Colonic mucosa (tissue), 4 donors: ENCODE measurements around the gene BPTF. TPM values are rescaled to one million over a fixed set of nuclear protein-coding genes. Genes with fewer than 3 reads are reported as not detected.

ENCODE experiments used
- DNase-seq: peaks from one replicate; pipeline ENCODE4 v3.0.0-alpha.2; 2020
- H3K27ac ChIP-seq: fragments of 200-600 bp; one replicate; pipeline ENCODE4 v1.8.0; 2021
- H3K27me3 ChIP-seq: fragments of 200-600 bp; one replicate; pipeline ENCODE4 v1.8.0; 2021
- H3K36me3 ChIP-seq: fragments of 200-600 bp; one replicate; pipeline ENCODE4 v1.8.0; 2021
- H3K4me1 ChIP-seq: fragments of 200-600 bp; one replicate; pipeline ENCODE4 v1.8.0; 2021; ENCODE audit warnings: mild to moderate bottlenecking
- H3K4me3 ChIP-seq: fragments of 200-600 bp; one replicate; pipeline ENCODE4 v1.8.0; 2021
- H3K9ac ChIP-seq, 2 donors: one replicate each; pipeline ENCODE4 v1.7.0; 2013; ENCODE audit warnings: control low read depth in 2 of 2, low read depth in 2 of 2, low read length in 2 of 2
- H3K9me3 ChIP-seq: fragments of 200-600 bp; one replicate; pipeline ENCODE4 v1.8.0; 2021
- intact Hi-C: fragments of 100-400 bp; cut with DNase I; formaldehyde crosslinking; loops from one replicate; pipeline ENCODE4 v1.14.1; 2022
- total RNA-seq, 2 donors: library from RNA; stranded (reverse); fragmentation: NEBNext Ultra II Directional in 1 of 2; extraction: Animal tissue kit (Norgen Biotek cat#: 25700) in 1 of 2; gene quantifications; one replicate each; pipeline ENCODE4 v1.2.1, GENCODE V29; 2021
- TF ChIP-seq, protein P1 (sequence below): fragments of 200-600 bp; IDR thresholded peaks from one replicate; pipeline ENCODE4 v1.8.0; 2022; ENCODE audit warnings: antibody characterized with exemption, mild to moderate bottlenecking
- donor health status: healthy.
- donor health status: DM: no; HTN: no; CAD: no.
- donor health status: DM: no; HTN: no; CAD: no.

BPTF gene
- total RNA-seq, 2 donors from 2014 or later: 61.3 to 77.9 TPM

DNA sequence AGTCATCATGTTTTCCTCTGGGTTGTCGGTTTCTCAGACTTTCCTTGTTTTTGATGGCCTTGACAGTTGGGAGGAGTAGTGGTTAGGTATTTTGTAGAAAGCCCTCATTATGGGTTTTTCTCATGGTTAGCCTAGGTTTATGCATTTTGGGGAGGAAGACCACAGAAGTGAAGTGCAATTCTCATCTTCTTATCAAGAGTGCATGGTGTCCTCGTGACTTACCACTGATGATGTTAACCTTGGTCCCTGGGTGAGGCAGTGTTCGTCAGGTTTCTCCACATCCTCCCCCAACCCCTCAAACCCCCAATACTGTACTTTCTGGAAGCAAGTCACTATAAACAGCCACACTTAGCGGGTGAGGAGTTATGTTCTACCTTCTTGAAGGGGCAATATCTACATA is 42.3 kb downstream of the BPTF start:
- Histone ChIP-seq H3K27ac (no peak overlapping the region), H3K4me3 (no peak overlapping the region), H3K9me3 (no peaks in the 10 kb centered on the region), H3K36me3 (no peaks in the 10 kb centered on the region), H3K9ac (no peak overlapping the region), H3K27me3 (no peaks in the 10 kb centered on the region), H3K4me1 (no peaks in the 10 kb centered on the region)
- intact Hi-C loops: loop anchor here (10.0 kb wide), 1 partner anchor 63 kb away; no protein-coding TSS in a partner anchor
- TF ChIP-seq, protein P1, sequence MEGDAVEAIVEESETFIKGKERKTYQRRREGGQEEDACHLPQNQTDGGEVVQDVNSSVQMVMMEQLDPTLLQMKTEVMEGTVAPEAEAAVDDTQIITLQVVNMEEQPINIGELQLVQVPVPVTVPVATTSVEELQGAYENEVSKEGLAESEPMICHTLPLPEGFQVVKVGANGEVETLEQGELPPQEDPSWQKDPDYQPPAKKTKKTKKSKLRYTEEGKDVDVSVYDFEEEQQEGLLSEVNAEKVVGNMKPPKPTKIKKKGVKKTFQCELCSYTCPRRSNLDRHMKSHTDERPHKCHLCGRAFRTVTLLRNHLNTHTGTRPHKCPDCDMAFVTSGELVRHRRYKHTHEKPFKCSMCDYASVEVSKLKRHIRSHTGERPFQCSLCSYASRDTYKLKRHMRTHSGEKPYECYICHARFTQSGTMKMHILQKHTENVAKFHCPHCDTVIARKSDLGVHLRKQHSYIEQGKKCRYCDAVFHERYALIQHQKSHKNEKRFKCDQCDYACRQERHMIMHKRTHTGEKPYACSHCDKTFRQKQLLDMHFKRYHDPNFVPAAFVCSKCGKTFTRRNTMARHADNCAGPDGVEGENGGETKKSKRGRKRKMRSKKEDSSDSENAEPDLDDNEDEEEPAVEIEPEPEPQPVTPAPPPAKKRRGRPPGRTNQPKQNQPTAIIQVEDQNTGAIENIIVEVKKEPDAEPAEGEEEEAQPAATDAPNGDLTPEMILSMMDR: no peak
- no peak for DNase-seq

DNA sequence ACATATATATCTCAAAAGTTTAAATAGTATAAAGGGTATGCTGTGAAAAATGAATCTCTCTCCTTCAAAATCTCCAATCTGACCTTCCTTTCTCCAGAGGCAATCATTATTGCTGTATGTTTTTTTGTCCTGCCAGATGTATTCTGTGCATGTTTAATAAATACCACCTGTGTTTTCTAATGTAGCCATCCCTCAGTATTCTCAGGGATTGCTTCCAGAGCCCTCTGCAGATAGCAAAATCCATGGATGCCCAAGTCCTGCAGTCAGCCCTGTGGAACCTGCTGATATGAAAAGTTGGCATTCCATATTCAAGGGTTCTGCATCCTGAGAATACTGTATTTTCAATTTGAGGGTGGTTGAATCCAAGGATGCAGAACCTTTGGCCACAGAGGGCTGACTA is 42.9 kb downstream of the BPTF start:
- H3K36me3 ChIP-seq: no peaks in the 10 kb centered on the region
- H3K9me3 ChIP-seq: no peaks in the 10 kb centered on the region
- DNase-seq: no peak
- TF ChIP-seq, protein P1: no peak
- no peak overlapping the region for H3K9ac ChIP-seq
- no peak overlapping the region for H3K4me3 ChIP-seq
- H3K4me1 ChIP-seq: no peaks in the 10 kb centered on the region
- no peaks in the 10 kb centered on the region for H3K27me3 ChIP-seq
- intact Hi-C loops: loop anchor here (10.0 kb wide), 1 partner anchor 63 kb away; no protein-coding TSS in a partner anchor
- H3K27ac ChIP-seq: no peak overlapping the region

DNA sequence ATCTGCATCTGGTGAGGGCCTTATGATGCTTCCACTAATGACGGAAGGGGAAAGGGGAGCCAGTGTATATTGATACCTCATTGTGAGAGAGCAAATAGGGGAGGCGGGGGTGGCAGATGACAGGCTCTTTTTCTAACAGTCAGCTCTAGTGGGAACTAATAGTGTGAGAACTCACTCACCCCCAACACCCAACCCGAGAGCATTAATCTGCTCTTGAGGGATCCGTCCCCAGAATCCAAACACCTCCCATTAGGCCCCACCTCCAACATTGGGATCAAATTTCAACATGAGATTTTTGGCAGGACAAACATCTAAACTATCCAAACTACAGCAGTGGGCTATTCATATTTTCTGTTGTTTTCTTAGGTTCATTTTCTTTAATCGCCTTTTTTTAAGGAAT is 54.4 kb downstream of the BPTF start:
- no peaks in the 10 kb centered on the region for H3K27me3 ChIP-seq
- no peaks in the 10 kb centered on the region for H3K36me3 ChIP-seq
- intact Hi-C loops: no loop called here
- no peak overlapping the region for H3K4me3 ChIP-seq
- no peak overlapping the region for H3K27ac ChIP-seq
- TF ChIP-seq, protein P1: no peak
- DNase-seq: no peak
- no peaks in the 10 kb centered on the region for H3K4me1 ChIP-seq
- no peaks in the 10 kb centered on the region for H3K9me3 ChIP-seq
- no peak overlapping the region for H3K9ac ChIP-seq

DNA sequence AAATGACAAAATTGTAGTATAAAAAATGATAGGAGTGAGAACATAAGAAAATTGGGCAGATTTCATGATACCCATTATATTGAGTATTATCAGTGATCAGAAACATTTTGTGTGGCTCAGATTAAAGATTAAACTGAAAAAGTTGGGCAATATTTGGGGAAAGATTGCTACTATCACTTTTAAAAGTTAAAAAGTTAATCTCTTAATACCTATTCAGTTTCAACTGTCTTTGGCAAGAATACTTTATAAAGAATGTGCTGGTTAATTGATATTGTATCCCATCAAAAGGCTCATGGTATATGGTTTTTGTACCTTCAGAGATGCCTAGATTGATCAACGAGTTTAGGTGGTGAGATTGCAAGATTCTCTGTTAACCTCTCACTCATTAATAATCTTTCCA is 55.8 kb downstream of the BPTF start:
- TF ChIP-seq, protein P1: no peak
- Histone ChIP-seq H3K4me3 (no peak overlapping the region), H3K9me3 (no peaks in the 10 kb centered on the region), H3K9ac (no peak overlapping the region), H3K27ac (no peak overlapping the region), H3K36me3 (no peaks in the 10 kb centered on the region), H3K4me1 (no peaks in the 10 kb centered on the region), H3K27me3 (no peaks in the 10 kb centered on the region)
- intact Hi-C loops: no loop called here
- DNase-seq: no peak

DNA sequence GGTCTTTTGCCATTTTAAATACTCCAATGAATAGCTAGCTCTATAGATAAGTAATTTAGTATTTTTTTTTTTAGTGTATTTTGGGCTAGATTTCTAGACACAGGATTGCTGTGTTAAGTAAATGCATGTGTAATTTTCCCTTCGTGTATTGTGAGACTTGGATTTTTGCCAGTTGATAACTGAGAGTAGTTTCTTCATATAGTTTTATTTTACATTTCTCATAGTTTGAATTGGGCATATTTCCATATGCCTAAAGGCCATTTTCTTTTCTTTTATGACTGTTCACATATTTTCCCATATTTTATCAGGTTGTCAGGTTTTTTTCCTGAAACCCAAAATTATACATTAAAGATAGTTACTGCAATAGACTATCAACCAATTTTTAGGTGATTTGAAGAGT is 59.4 kb downstream of the BPTF start:
- H3K27ac ChIP-seq: no peak overlapping the region
- H3K4me3 ChIP-seq: no peak overlapping the region
- no peak overlapping the region for H3K9ac ChIP-seq
- TF ChIP-seq, protein P1: no peak
- H3K36me3 ChIP-seq: no peaks in the 10 kb centered on the region
- no peaks in the 10 kb centered on the region for H3K27me3 ChIP-seq
- H3K4me1 ChIP-seq: no peaks in the 10 kb centered on the region
- intact Hi-C loops: no loop called here
- no peak for DNase-seq
- no peaks in the 10 kb centered on the region for H3K9me3 ChIP-seq
